Liver (tissue), 9 donors: ENCODE measurements around the gene IGF2BP1. TPM values are rescaled to one million over a fixed set of nuclear protein-coding genes. Genes with fewer than 3 reads are reported as not detected.

ENCODE experiments used
- DNase-seq: peaks from one replicate; pipeline ENCODE4 v3.0.0-alpha.2; 2017; ENCODE audit warnings: low spot score
- H3K27ac ChIP-seq, 2 donors: one replicate each; pipeline ENCODE4 v1.7.0; 2013; ENCODE audit warnings: inconsistent platforms in 2 of 2, low read length in 2 of 2, control low read depth in 1 of 2, low read depth in 1 of 2, mild to moderate bottlenecking in 1 of 2
- H3K27me3 ChIP-seq, 4 donors: one replicate each; pipeline versions ENCODE4 v1.6.1 to v1.7.0; 2013; ENCODE audit warnings: low read length in 3 of 4, inconsistent platforms in 1 of 4, mild to moderate bottlenecking in 1 of 4, moderate library complexity in 1 of 4; ENCODE audit not compliant: control insufficient read depth in 4 of 4, insufficient read depth in 4 of 4
- H3K36me3 ChIP-seq, 4 donors: one replicate each; pipeline versions ENCODE4 v1.6.1 to v1.7.0; 2013; ENCODE audit warnings: low read length in 3 of 4, mild to moderate bottlenecking in 3 of 4, low read depth in 1 of 4, moderate library complexity in 1 of 4; ENCODE audit not compliant: control insufficient read depth in 4 of 4, insufficient read depth in 3 of 4
- H3K4me1 ChIP-seq, 4 donors: one replicate each; pipeline versions ENCODE4 v1.6.1 to v1.7.0; 2013; ENCODE audit warnings: low read length in 3 of 4, mild to moderate bottlenecking in 3 of 4, moderate library complexity in 1 of 4; ENCODE audit not compliant: control insufficient read depth in 4 of 4, insufficient read depth in 4 of 4
- H3K4me3 ChIP-seq, 3 donors: one replicate each; pipeline versions ENCODE4 v1.6.1 to v1.7.0; 2013; ENCODE audit warnings: low read length in 3 of 3, control low read depth in 1 of 3, low read depth in 1 of 3, mild to moderate bottlenecking in 1 of 3
- H3K9ac ChIP-seq, 2 donors: one replicate each; pipeline ENCODE4 v1.7.0; 2013; ENCODE audit warnings: low read length in 2 of 2, mild to moderate bottlenecking in 2 of 2, moderate library complexity in 2 of 2, control low read depth in 1 of 2, low read depth in 1 of 2
- H3K9me3 ChIP-seq, 4 donors: one replicate each; pipeline versions ENCODE4 v1.6.1 to v1.7.0; 2013; ENCODE audit warnings: low read length in 3 of 4; ENCODE audit not compliant: control insufficient read depth in 4 of 4
- ATF3 ChIP-seq: IDR thresholded peaks from 2 replicates; pipeline ENCODE4 v1.6.1; 2016; ENCODE audit warnings: antibody characterized with exemption
- CTCF ChIP-seq: fragments of 150-350 bp; IDR thresholded peaks from 2 replicates; pipeline ENCODE4 v1.5.1; 2017; ENCODE audit warnings: improper control_type of control experiment, low read depth, low read length; ENCODE audit not compliant: missing input control
- FOXA1 ChIP-seq: IDR thresholded peaks from 2 replicates; pipeline ENCODE4 v1.6.1; 2016; ENCODE audit warnings: antibody characterized with exemption
- FOXA2 ChIP-seq: IDR thresholded peaks from 2 replicates; pipeline ENCODE4 v1.6.1; 2016; ENCODE audit warnings: antibody characterized with exemption
- GABPA ChIP-seq, 2 donors: IDR thresholded peaks in 1 of 2; conservative IDR thresholded peaks in 1 of 2; 2 replicates each; pipeline ENCODE4 v1.6.1; 2016; ENCODE audit warnings: antibody characterized with exemption in 2 of 2, mild to moderate bottlenecking in 1 of 2, moderate library complexity in 1 of 2
- HNF4A ChIP-seq, 2 donors: conservative IDR thresholded peaks; 2 replicates each; pipeline ENCODE4 v1.6.1; 2016; ENCODE audit warnings: antibody characterized with exemption in 2 of 2, mild to moderate bottlenecking in 2 of 2
- HNF4G ChIP-seq: IDR thresholded peaks from 2 replicates; pipeline ENCODE4 v1.6.1; 2016; ENCODE audit warnings: antibody characterized with exemption
- JUND ChIP-seq, 2 donors: IDR thresholded peaks; 2 replicates each; pipeline ENCODE4 v1.6.1; 2016; ENCODE audit warnings: antibody characterized with exemption in 2 of 2
- NR2F2 ChIP-seq: IDR thresholded peaks from 2 replicates; pipeline ENCODE4 v1.6.1; 2016; ENCODE audit warnings: antibody characterized with exemption
- RAD21 ChIP-seq, 2 donors: IDR thresholded peaks; 2 replicates each; pipeline ENCODE4 v1.6.1; 2016; ENCODE audit warnings: antibody characterized with exemption in 2 of 2, mild to moderate bottlenecking in 2 of 2
- RXRA ChIP-seq, 2 donors: IDR thresholded peaks; 2 replicates each; pipeline ENCODE4 v1.6.1; 2017 to 2018; ENCODE audit warnings: antibody characterized with exemption in 2 of 2, mild to moderate bottlenecking in 1 of 2
- SP1 ChIP-seq: IDR thresholded peaks from 2 replicates; pipeline ENCODE4 v1.6.1; 2018; ENCODE audit warnings: antibody characterized with exemption, mild to moderate bottlenecking
- TAF1 ChIP-seq: conservative IDR thresholded peaks from 2 replicates; pipeline ENCODE4 v1.6.1; 2016; ENCODE audit warnings: antibody characterized with exemption, mild to moderate bottlenecking
- YY1 ChIP-seq: IDR thresholded peaks from 2 replicates; pipeline ENCODE4 v1.6.1; 2016; ENCODE audit warnings: antibody characterized with exemption, mild to moderate bottlenecking
- polyA plus RNA-seq, 2 donors: library from polyadenylated mRNA; stranded (reverse) in 1 of 2; unstranded in 1 of 2; fragments of 200-250 nt in 1 of 2; fragments of >200 nt in 1 of 2; fragmentation: Nextera tagmentation in 1 of 2; extraction: Ambion mirVana in 1 of 2; gene quantifications; one replicate each; pipeline versions ENCODE4 v1.2.1 to v1.2.3, GENCODE V29; 2013 to 2015
- total RNA-seq, 2 donors: library from RNA; depleted of rRNA; stranded (reverse); fragments of >200 nt; gene quantifications; one replicate each; pipeline ENCODE4 v1.2.3, GENCODE V29; 2014
- TF ChIP-seq, protein P1 (sequence below): IDR thresholded peaks from 2 replicates; pipeline ENCODE4 v1.6.1; 2016; ENCODE audit warnings: antibody characterized with exemption
- TF ChIP-seq, protein P2 (sequence below): IDR thresholded peaks from 2 replicates; pipeline ENCODE4 v1.6.1; 2016; ENCODE audit warnings: antibody characterized with exemption
- TF ChIP-seq, protein P3 (sequence below): IDR thresholded peaks from 2 replicates; pipeline ENCODE4 v1.6.1; 2016; ENCODE audit warnings: antibody characterized with exemption, mild to moderate bottlenecking
- donor health status: healthy.
- donor health status: healthy.
- donor health status: healthy.
- donor health status: healthy.
- donor health status: healthy.

Gene IGF2BP1
- total and polyA plus RNA-seq, 4 donors: 22.6 TPM; not detected in 3

DNA sequence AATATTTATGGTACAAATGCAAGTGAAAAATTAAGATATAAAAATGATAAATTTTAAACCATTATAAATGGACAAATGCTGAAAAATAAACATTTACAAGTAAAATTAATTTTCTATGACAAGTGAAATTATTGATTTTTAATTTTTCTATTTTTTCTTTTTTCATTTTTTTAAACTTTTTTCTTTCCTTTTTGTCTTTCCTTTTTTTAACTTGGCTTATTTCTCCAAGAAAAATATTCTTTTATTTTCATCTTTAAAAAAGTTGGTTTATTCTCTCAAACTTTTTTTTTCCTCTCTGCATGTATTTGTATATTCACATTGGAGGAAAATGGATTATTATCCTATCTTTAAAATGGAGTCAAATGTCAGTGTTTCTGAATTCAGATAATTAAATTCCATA is 3.9 kb upstream of the IGF2BP1 start:
- peaks cover 0 to 3% (median 0%) of the 10 kb centered on the region in 4 donors for H3K9me3 ChIP-seq
- TF ChIP-seq TAF1 (no peak), ATF3 (no peak), JUND (IDR thresholded peaks at IDR 0.05) (no peak), GABPA (IDR thresholded peaks at IDR 0.05 in 1 of 2, conservative IDR thresholded peaks at IDR 0.05 in 1 of 2) (no peak), RAD21 (IDR thresholded peaks at IDR 0.05) (no peak), YY1 (no peak), FOXA1 (no peak), SP1 (no peak), FOXA2 (no peak), HNF4A (conservative IDR thresholded peaks at IDR 0.05) (no peak), CTCF (no peak)
- TF ChIP-seq, protein P1, sequence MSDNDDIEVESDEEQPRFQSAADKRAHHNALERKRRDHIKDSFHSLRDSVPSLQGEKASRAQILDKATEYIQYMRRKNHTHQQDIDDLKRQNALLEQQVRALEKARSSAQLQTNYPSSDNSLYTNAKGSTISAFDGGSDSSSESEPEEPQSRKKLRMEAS: no peak
- TF ChIP-seq, protein P2, sequence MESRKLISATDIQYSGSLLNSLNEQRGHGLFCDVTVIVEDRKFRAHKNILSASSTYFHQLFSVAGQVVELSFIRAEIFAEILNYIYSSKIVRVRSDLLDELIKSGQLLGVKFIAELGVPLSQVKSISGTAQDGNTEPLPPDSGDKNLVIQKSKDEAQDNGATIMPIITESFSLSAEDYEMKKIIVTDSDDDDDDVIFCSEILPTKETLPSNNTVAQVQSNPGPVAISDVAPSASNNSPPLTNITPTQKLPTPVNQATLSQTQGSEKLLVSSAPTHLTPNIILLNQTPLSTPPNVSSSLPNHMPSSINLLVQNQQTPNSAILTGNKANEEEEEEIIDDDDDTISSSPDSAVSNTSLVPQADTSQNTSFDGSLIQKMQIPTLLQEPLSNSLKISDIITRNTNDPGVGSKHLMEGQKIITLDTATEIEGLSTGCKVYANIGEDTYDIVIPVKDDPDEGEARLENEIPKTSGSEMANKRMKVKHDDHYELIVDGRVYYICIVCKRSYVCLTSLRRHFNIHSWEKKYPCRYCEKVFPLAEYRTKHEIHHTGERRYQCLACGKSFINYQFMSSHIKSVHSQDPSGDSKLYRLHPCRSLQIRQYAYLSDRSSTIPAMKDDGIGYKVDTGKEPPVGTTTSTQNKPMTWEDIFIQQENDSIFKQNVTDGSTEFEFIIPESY: no peak
- H3K4me3 ChIP-seq: no peak overlapping the region
- H3K27ac ChIP-seq: no peak overlapping the region
- H3K9ac ChIP-seq: no peak overlapping the region
- peaks cover 0 to 13% (median 6%) of the 10 kb centered on the region in 4 donors for H3K4me1 ChIP-seq
- no peaks in the 10 kb centered on the region for H3K36me3 ChIP-seq
- peaks cover 3 to 25% (median 13%) of the 10 kb centered on the region in 4 donors for H3K27me3 ChIP-seq
- no peak for DNase-seq

DNA sequence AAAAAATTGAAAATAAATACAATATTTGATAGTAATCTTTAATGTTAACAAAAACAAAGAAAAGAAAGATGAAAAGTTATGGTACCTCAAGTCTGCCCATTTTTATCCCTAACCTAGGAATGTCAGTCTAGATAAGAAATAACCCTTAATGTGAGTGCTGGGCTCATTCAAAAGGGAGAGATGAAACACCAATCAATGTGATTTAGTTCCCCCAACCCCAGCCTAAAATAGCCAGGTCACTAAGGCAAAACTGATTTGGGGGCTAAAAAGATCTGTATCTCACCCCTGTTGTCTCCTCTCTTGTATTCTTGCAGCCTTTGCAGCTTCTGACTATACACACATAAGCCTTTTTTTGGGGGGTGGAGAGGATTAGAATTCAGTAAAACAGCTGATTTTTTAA is 3.2 kb upstream of the IGF2BP1 start:
- Histone ChIP-seq H3K27me3 (peaks cover 3 to 25% (median 13%) of the 10 kb centered on the region in 4 donors), H3K27ac (no peak overlapping the region), H3K9me3 (peaks cover 0 to 3% (median 0%) of the 10 kb centered on the region in 4 donors), H3K36me3 (no peaks in the 10 kb centered on the region), H3K4me3 (no peak overlapping the region), H3K9ac (no peak overlapping the region), H3K4me1 (peaks cover 0 to 13% (median 6%) of the 10 kb centered on the region in 4 donors)
- TF ChIP-seq, protein P3, sequence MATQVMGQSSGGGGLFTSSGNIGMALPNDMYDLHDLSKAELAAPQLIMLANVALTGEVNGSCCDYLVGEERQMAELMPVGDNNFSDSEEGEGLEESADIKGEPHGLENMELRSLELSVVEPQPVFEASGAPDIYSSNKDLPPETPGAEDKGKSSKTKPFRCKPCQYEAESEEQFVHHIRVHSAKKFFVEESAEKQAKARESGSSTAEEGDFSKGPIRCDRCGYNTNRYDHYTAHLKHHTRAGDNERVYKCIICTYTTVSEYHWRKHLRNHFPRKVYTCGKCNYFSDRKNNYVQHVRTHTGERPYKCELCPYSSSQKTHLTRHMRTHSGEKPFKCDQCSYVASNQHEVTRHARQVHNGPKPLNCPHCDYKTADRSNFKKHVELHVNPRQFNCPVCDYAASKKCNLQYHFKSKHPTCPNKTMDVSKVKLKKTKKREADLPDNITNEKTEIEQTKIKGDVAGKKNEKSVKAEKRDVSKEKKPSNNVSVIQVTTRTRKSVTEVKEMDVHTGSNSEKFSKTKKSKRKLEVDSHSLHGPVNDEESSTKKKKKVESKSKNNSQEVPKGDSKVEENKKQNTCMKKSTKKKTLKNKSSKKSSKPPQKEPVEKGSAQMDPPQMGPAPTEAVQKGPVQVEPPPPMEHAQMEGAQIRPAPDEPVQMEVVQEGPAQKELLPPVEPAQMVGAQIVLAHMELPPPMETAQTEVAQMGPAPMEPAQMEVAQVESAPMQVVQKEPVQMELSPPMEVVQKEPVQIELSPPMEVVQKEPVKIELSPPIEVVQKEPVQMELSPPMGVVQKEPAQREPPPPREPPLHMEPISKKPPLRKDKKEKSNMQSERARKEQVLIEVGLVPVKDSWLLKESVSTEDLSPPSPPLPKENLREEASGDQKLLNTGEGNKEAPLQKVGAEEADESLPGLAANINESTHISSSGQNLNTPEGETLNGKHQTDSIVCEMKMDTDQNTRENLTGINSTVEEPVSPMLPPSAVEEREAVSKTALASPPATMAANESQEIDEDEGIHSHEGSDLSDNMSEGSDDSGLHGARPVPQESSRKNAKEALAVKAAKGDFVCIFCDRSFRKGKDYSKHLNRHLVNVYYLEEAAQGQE: no peak
- TF ChIP-seq NR2F2 (no peak), RXRA (IDR thresholded peaks at IDR 0.05) (no peak), FOXA2 (no peak), TAF1 (no peak), GABPA (IDR thresholded peaks at IDR 0.05 in 1 of 2, conservative IDR thresholded peaks at IDR 0.05 in 1 of 2) (no peak), CTCF (no peak), HNF4G (no peak)
- DNase-seq: no peak
